Neural progenitor cell (in vitro differentiated cells): ENCODE measurements around the gene PACS1.

Experiments used
- EZH2 ChIP-seq: fragments of 200-600 bp; sonication (generic); IDR thresholded peaks from 2 replicates; pipeline ENCODE4 v1.6.1; 2017; ENCODE audit warnings: antibody characterized with exemption, mild to moderate bottlenecking, moderate library complexity
- EZH2phosphoT487 ChIP-seq: fragments of 200-600 bp; sonication (generic); IDR thresholded peaks from 2 replicates; pipeline ENCODE4 v1.6.1; 2017; ENCODE audit warnings: antibody characterized with exemption
- TF ChIP-seq, protein P1 (sequence below): fragments of 200-600 bp; sonication (generic); IDR thresholded peaks from 2 replicates; pipeline ENCODE4 v1.5.1; 2017; ENCODE audit warnings: antibody characterized with exemption, mild to moderate bottlenecking

DNA sequence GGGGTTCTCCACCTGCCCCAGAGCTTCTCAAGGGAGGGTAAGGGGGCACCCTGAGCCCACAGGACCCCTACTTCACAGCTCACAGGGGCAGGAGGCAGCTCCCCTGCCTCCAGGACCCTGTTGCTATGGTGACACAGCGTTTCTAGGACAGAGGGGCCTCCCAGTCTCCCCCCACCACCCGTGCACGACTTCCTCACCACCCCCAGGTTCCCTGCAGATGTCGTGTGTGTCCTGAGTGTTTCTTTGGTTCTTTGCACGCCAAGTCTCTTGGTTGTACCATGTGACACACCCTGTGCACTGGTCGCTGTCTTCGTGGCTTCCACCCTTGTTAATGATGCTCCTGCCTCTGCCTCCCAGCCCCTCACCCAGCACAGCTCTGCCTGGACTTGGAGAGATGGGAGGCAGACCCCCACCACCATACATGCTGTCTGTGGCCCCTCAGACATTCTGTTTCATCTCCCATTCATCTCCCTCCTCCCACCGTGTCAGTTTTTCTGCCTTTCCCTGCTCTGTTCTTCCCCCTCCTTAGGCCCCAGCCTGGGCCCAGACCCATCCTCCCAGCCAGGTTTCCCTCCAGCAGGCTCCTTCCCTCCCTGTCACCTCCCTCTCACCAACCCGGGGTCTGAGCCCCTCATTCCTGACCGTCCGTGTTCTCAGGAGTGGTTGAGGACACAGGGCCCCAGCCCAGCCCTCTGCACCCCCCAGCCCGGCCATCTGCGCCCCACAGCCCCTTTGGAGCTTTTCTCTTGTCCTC is 173.9 kb downstream of the PACS1 start:
- TF ChIP-seq, protein P1, sequence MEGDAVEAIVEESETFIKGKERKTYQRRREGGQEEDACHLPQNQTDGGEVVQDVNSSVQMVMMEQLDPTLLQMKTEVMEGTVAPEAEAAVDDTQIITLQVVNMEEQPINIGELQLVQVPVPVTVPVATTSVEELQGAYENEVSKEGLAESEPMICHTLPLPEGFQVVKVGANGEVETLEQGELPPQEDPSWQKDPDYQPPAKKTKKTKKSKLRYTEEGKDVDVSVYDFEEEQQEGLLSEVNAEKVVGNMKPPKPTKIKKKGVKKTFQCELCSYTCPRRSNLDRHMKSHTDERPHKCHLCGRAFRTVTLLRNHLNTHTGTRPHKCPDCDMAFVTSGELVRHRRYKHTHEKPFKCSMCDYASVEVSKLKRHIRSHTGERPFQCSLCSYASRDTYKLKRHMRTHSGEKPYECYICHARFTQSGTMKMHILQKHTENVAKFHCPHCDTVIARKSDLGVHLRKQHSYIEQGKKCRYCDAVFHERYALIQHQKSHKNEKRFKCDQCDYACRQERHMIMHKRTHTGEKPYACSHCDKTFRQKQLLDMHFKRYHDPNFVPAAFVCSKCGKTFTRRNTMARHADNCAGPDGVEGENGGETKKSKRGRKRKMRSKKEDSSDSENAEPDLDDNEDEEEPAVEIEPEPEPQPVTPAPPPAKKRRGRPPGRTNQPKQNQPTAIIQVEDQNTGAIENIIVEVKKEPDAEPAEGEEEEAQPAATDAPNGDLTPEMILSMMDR = no peak
- TF ChIP-seq EZH2 (no peak), EZH2phosphoT487 (no peak)
